KBM-7 (cell line): Measurements from ENCODE around the gene UBL3.
A peak's percentile ranks its signal among the peaks of the same experiment; 100 is the strongest.

ENCODE experiments used
- DNase-seq: peaks from one replicate; pipeline ENCODE4 v3.0.0-alpha.2; 2015
- in situ Hi-C: fragments of 300-500 bp; cut with MboI; formaldehyde crosslinking; loops from 2 replicates; pipeline ENCODE4 v1.14.3; 2020; ENCODE audit warnings: low sequenced_read_pairs, low pct_unique_long_range_greater_than_20kb, mixed read lengths

UBL3 gene

GRCh38 chr13:29858667-29859066, 8.2 kb upstream of the UBL3 start:
- in situ Hi-C loops, result no loop called here
- no peak for DNase-seq

DNA sequence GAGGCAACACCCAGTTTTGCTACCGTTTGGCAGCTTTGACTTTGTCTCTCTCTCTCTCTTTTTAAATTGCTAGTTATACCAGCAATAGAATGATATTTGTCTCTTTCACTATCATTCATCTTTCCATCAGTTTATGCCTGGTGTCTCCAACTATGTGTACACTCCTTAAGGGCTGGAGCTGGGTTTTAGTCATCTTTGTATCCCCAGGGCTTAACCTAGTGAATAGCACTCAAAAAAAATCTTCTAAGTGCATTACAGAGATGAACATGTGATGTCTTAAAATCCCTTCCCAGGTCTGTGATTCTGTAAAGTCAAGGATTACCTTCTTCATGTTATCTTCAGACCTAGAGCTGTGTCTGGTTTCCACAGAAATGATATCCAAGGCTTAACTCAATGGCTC, 7.8 kb upstream of the UBL3 start:
- in situ Hi-C loops, result no loop called here
- DNase-seq, result no peak

DNA sequence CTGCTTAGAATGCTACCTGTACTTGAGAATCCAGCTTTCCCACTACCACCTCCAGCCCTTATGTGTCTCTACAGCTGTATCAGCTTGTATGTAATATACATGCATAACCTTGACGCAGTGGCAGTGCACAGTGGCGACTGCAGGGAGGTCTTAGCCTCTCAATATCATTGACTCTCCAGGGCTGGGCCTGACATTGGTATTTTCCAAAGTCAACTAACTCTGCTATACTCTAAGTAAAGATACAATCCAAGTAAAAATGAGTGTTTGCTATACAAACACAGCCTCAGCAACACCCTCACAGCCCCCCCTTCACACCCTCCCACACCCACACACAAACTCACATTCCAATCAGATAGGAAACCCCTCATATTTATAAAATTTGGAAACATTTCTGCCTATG, 6.7 kb upstream of the UBL3 start:
- in situ Hi-C loops, result no loop called here
- no peak for DNase-seq

DNA sequence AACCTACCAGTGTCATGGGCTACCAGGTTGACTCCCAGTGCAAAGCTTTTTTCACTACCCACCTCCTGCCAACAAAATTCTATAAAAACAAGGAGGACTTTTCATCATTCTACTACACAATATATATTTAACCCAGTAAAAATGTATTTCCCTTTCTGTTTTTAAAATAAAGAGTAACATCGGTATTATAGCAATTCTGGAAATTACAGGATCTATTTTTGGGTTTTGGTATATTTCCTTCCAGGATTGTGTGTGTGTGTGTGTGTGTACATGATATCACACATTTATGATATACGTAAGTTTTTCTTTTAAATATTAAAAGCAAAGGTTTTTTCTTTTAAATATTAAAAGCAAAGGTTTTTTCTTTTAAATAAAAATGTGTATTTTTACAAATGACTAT, 6.0 kb upstream of the UBL3 start:
- no peak for DNase-seq
- in situ Hi-C loops, result no loop called here

DNA sequence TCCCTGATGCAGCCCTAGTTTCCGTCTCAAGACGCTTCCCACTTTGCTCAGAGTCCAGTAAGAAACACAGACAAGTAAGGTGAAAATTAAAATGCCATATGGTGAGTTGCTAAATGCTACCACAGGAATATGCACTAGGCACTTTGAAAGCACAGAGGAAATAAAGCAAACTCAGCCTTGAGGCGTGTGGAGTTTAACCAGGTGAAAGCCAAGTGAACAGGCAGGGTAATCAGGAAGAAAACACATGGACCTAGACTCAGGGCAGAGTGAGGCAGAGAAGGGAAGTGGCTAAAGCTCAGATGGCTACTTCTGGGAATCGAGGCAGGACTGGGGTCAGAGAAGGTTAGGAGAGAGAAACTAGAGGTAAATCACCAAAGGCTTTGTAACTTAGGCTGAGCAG, 5.4 kb upstream of the UBL3 start:
- no peak for DNase-seq
- in situ Hi-C loops, result no loop called here

DNA sequence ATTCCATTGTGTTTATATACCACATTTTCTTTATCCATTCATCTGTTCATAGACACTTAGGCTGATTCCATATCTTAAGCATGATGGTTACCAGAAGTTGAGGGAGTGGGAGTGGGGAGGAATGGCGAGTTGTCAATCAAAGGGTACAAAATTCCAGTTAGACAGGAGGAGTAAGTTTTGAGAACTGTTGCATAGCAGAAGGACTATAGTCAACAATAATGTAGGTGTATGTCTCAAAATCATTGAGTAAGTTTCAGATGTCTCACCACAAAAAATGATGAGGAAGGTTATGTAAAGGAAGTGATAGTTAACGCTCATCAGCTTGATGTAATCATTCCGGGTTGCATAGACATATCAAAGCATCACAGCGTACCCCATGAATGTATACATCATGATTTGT, 4.6 kb upstream of the UBL3 start:
- no peak for DNase-seq
- in situ Hi-C loops, result no loop called here

DNA sequence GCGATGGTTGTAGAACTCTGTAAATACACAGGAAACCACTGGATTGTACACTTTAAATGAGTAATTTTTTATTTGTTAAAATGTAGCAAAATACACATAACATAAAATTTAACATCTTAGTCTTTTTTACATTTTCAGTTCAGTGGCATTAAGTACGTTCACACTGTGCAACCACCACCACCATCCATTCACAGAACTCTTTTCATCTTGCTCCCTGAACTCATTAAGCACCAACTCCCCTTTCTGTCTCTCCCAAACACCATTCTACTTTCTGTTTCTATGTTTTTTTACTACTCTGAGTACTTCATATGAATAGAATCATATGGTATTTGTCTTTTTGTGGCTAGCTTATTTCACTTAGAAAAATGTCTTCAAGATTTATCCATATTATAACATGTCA, 2.7 kb upstream of the UBL3 start:
- in situ Hi-C loops, result no loop called here

GRCh38 chr13:29852472-29853054, 2.1 kb upstream of the UBL3 start:
- no peak for DNase-seq
- in situ Hi-C loops, result no loop called here

More for the DNA sequence above, 2.7 kb upstream of the UBL3 start:
- no peak for DNase-seq

- peak; percentile 58 for DNase-seq
- in situ Hi-C loops, result no loop called here
These were observed 645 bp downstream of the UBL3 start for GRCh38 chr13:29849731-29850212.

GRCh38 chr13:29849071-29849631, 1.3 kb downstream of the UBL3 start:
- DNase-seq, result peak; percentile 77
- in situ Hi-C loops, result no loop called here

DNA sequence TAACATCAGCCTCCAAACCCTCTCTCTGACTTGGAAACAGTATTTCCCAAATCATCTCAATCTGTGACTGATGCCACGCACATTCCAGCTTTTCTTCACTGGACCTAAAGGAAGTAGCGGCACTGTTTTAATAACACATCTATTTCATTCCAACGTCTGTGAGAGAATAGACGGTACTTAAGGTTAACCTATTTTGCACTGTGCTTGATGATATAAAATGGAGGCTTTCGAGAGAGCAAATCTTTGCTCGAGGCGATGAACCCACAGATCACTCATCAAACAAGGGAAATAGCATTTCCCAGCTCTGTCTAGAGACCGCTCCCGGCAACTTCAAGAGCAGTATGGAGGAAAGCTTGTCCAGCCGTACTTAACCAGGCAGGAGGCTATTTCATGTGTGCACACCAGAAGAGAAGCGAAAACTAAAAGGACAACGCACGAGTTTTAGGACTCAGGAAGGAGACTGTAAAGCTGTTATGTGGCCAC, 2.9 kb downstream of the UBL3 start:
- in situ Hi-C loops, result no loop called here
- peak; percentile 25 for DNase-seq

GRCh38 chr13:29846475-29847256, 3.8 kb downstream of the UBL3 start:
- in situ Hi-C loops, result no loop called here
- no peak for DNase-seq

DNA sequence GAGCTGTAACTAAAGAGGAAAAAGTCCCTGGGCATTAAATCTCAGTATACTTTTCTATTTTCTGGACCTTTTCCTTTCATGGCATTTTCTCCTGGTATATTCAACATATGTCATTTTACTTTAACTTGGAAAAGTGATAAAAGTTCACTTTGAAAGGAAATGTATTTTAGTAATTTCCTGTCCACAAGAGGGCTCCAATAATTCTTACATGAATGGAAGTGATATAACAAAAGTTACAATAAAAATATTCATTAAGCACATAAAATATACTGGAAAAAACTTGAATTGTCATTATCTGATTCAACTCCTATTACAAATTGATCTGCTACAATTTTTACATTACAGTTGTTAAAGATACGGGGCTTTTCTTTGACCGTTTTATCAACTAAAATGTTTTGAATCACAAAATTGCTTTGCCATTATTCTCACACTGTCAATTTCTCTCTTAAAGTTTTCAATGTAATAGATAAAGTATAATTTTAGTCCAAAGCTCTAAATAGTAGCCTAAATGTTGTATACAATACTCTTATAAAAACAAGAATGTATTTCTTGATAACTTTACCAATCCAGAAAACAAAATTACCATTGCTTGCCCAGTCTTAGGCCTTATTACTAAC, 4.9 kb downstream of the UBL3 start:
- in situ Hi-C loops, result no loop called here
- no peak for DNase-seq

DNA sequence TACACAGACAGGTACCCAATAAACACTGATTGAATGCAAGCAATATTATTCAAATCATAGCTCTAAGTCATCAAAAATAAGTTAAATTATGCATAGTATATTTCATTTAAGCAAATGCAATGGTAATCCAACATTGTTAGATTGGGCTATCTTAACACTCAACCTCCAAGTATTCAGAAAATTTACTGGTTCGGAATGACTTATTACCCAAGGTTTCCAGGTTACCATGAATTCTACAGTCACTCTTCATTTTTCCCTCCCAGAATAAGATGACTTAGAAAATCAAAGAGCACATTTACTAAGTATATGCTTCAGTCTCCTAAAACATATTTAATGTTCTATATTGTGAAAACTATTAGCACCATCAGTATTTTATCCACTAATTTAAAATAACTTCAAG, 6.0 kb downstream of the UBL3 start:
- no peak for DNase-seq
- in situ Hi-C loops, result no loop called here

GRCh38 chr13:29840585-29840984, 9.8 kb downstream of the UBL3 start:
- no peak for DNase-seq
- in situ Hi-C loops, result no loop called here

DNA sequence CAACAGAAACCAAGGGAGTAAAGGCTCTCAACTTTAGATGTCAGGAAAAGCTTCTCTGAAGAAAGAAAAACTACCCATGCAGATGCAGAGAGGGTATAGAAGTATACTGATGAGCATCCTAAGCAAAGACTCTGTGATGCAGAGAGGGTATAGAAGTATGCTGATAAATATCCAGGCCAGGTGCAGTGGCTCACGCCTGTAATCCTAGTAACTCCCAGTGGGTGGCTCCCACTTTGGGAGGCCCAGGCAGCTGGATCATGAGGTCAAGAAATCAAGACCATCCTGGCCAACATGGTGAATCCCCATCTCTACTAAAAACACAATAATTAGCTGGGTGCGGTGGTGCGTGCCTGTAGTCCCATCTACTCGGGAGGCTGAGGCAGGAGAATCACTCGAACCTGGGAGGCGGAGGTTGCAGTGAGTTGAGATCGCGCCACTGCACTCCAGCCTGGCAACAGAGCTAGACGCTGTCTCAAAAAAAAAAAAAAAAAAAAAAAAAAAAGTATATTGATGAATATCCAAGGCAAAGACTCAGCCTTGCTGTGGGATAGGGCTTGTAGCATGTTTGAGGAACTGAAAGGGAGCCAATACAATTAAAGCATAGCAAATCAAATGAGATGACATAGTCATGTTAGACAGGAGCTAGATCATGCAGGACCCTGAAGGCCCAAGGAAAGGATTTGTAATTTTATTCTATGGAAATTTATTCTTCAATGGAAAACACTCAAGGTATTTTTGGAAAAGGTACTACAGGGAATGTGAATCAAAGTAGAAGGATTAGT, 14.9 kb downstream of the UBL3 start:
- no peak for DNase-seq
- in situ Hi-C loops, result no loop called here

- in situ Hi-C loops, result no loop called here
- no peak for DNase-seq
These were observed 17.6 kb downstream of the UBL3 start for GRCh38 chr13:29832761-29833298.

GRCh38 chr13:29830000-29830399, 20.4 kb downstream of the UBL3 start:
- in situ Hi-C loops, result no loop called here
- DNase-seq, result no peak

DNA sequence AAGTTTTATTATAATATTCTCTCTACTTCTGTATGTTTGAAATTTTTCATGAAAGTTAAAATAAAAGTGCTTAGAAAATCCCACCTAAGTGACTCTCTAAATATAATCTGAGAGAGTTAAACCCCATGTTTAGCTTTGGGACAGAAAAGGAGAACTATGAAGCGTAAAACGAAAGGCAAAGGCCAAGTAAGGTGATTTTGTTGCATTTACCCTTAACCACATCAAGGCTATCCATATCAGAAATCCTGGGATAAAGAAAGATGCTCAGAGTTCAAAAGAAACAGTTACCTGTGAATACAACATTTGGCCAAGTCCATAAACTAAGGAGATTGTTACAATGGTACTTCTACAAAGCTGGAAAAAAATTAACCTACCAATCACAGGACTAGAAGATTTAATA, 31.3 kb downstream of the UBL3 start:
- DNase-seq, result no peak
- in situ Hi-C loops, result no loop called here
